Neural cell (in vitro differentiated cells): Measurements from ENCODE around the gene PLCB1. TPM values are rescaled to one million over a fixed set of nuclear protein-coding genes. Genes with fewer than 3 reads are reported as not detected.

Experiments used
- H2AFZ ChIP-seq: fragments of 200-600, 300-800 bp; sonication (generic), shearing (Covaris generic); 2 replicates; pipeline ENCODE4 v1.6.0; 2014; ENCODE audit warnings: low read depth, mild to moderate bottlenecking, antibody characterized with exemption, low read length, moderate library complexity
- H3F3A ChIP-seq: fragments of 200-600 bp; shearing (Covaris generic); 2 replicates; pipeline ENCODE4 v1.6.1; 2016; ENCODE audit warnings: mild to moderate bottlenecking, moderate library complexity, mixed read lengths, antibody characterized with exemption, low read length; ENCODE audit not compliant: insufficient read depth, poor library complexity, severe bottlenecking
- H3K27ac ChIP-seq: fragments of 200-600, 300-800 bp; sonication (generic), shearing (Covaris generic); 2 replicates; pipeline ENCODE4 v1.5.1; 2014; ENCODE audit warnings: mild to moderate bottlenecking, low read length, moderate library complexity
- H3K27me3 ChIP-seq: fragments of 300-800, 200-600 bp; sonication (generic), shearing (Covaris generic); 2 replicates; pipeline ENCODE4 v1.6.0; 2014; ENCODE audit warnings: mild to moderate bottlenecking, low read depth, low read length, moderate library complexity; ENCODE audit not compliant: insufficient read depth
- H3K36me3 ChIP-seq: fragments of 300-800, 200-600 bp; sonication (generic), shearing (Covaris generic); 2 replicates; pipeline ENCODE4 v1.5.1; 2014; ENCODE audit warnings: mild to moderate bottlenecking, antibody characterized with exemption, low read length, moderate library complexity; ENCODE audit not compliant: insufficient read depth
- H3K4me2 ChIP-seq: fragments of 300-800, 200-600 bp; sonication (generic), shearing (Covaris generic); 2 replicates; pipeline ENCODE4 v1.6.0; 2014; ENCODE audit warnings: mild to moderate bottlenecking, low read length
- H3K4me3 ChIP-seq: fragments of 300-800, 200-600 bp; sonication (generic), shearing (Covaris generic); 2 replicates; pipeline ENCODE4 v1.5.1; 2014; ENCODE audit warnings: mild to moderate bottlenecking, low read length, moderate library complexity
- H3K79me2 ChIP-seq: fragments of 200-600 bp; shearing (Covaris generic); replicated peaks from 2 replicates; pipeline ENCODE4 v1.6.0; 2014; ENCODE audit warnings: mild to moderate bottlenecking, low read length, moderate library complexity; ENCODE audit not compliant: insufficient read depth
- H3K9ac ChIP-seq: fragments of 300-800, 200-600 bp; sonication (generic), shearing (Covaris generic); 2 replicates; pipeline ENCODE4 v1.6.1; 2016; ENCODE audit warnings: mild to moderate bottlenecking, low read length, mixed read lengths
- H3K9me2 ChIP-seq: fragments of 200-600 bp; shearing (Covaris generic); 2 replicates; pipeline ENCODE4 v1.6.1; 2016; ENCODE audit warnings: mild to moderate bottlenecking, low read length, mixed read lengths; ENCODE audit not compliant: insufficient read depth
- H3K9me3 ChIP-seq: fragments of 200-600, 300-800 bp; sonication (generic), shearing (Covaris generic); 2 replicates; pipeline ENCODE4 v1.6.1; 2016; ENCODE audit warnings: mild to moderate bottlenecking, mixed run types, low read length, moderate library complexity, mixed read lengths
- H4K20me1 ChIP-seq: fragments of 200-600 bp; shearing (Covaris generic); 2 replicates; pipeline ENCODE4 v1.6.1; 2016; ENCODE audit warnings: mild to moderate bottlenecking, mixed run types; ENCODE audit not compliant: insufficient read depth
- EP300 ChIP-seq: fragments of 450-650 bp; conservative IDR thresholded peaks from 2 replicates; pipeline ENCODE4 v1.6.1; 2014; ENCODE audit warnings: antibody characterized with exemption, mild to moderate bottlenecking, moderate library complexity; ENCODE audit not compliant: poor library complexity, severe bottlenecking
- EZH2 ChIP-seq: fragments of 200-600, 300-800 bp; shearing (Covaris generic), sonication (generic); IDR thresholded peaks from 2 replicates; pipeline ENCODE4 v1.6.1; 2014; ENCODE audit warnings: antibody characterized with exemption, low read length, borderline replicate concordance, mild to moderate bottlenecking; ENCODE audit not compliant: insufficient read depth, poor library complexity, severe bottlenecking
- MXI1 ChIP-seq: fragments of 450-650 bp; conservative IDR thresholded peaks from 2 replicates; pipeline ENCODE4 v1.6.1; 2014; ENCODE audit warnings: antibody characterized with exemption, mild to moderate bottlenecking; ENCODE audit not compliant: poor library complexity, severe bottlenecking
- RAD21 ChIP-seq: fragments of 450-650 bp; conservative IDR thresholded peaks from 2 replicates; pipeline ENCODE4 v1.6.1; 2014; ENCODE audit warnings: antibody characterized with exemption, mild to moderate bottlenecking, moderate library complexity
- REST ChIP-seq: IDR thresholded peaks from 2 replicates; pipeline ENCODE4 v1.6.1; 2012; ENCODE audit warnings: borderline replicate concordance
- polyA plus RNA-seq: library from polyadenylated mRNA; depleted of rRNA; stranded (reverse); fragments of >200 nt; gene quantifications from 2 replicates; pipeline ENCODE4 v1.2.3, GENCODE V29; 2014
- small RNA-seq, 3 experiments: library from RNA; depleted of rRNA; stranded (forward); fragments of <200 nt; gene quantifications; one replicate each; pipeline ENCODE3, GENCODE V24; 2012

Gene PLCB1
- polyA plus RNA-seq, 1 donor from 2014 or later = 11.4 TPM

- no peak overlapping the region for H2AFZ ChIP-seq
- no peaks in the 10 kb centered on the region for H3K9me2 ChIP-seq
- no peaks in the 10 kb centered on the region for H3K27me3 ChIP-seq
- H3K27ac ChIP-seq = no peak overlapping the region
- H3K4me2 ChIP-seq = no peak overlapping the region
- H3K9ac ChIP-seq = no peak overlapping the region
- TF ChIP-seq EP300 (no peak), MXI1 (no peak), EZH2 (no peak), RAD21 (no peak), REST (no peak)
- H3F3A ChIP-seq = no peaks in the 10 kb centered on the region
- H3K36me3 ChIP-seq = no peaks in the 10 kb centered on the region
- no peaks in the 10 kb centered on the region for H4K20me1 ChIP-seq
- no peaks in the 10 kb centered on the region for H3K79me2 ChIP-seq
- no peak overlapping the region for H3K4me3 ChIP-seq
- H3K9me3 ChIP-seq = no peaks in the 10 kb centered on the region
These were observed 802.3 kb downstream of the PLCB1 start for GRCh38 chr20:8934362-8934761.

Small RNA genes lying within 50 kb of the gene (small RNA-seq; reads per million reads assigned to genes)
- gene AL445567.1 (0 reads per million in 3 experiments), gene RNU105B (0 to 0.08 (median 0) reads per million in 3 experiments)

Other genes starting within 250 kb of the PLCB1 start
- gene HAO1, start 191.8 kb upstream of the PLCB1 start, polyA plus RNA-seq = not detected in 2 replicates
- 37.7 and 41.2 TPM in 2 replicates for gene TMX4, start 112.5 kb upstream of the PLCB1 start, polyA plus RNA-seq